GM12864 (cell line): ENCODE measurements around the gene RECK.

Experiments used
- DNase-seq: peaks from one replicate; pipeline ENCODE4 v3.0.0-alpha.2; 2011; ENCODE audit warnings: low read depth
- H3K4me3 ChIP-seq: 2 replicates; pipeline ENCODE4 v1.5.1; 2011; ENCODE audit warnings: mild to moderate bottlenecking, low read depth, low read length, control low read depth
- CTCF ChIP-seq: IDR thresholded peaks from 2 replicates; pipeline ENCODE4 v1.5.1; 2011; ENCODE audit warnings: low read depth, mild to moderate bottlenecking, moderate library complexity, low read length, control low read depth, inconsistent platforms; ENCODE audit errors: missing control alignments

RECK gene

GRCh38 chr9:36136894-36137391, 100.2 kb downstream of the RECK start:
- no peak for TF ChIP-seq CTCF
- H3K4me3 ChIP-seq, result peak overlapping the region; percentile 67
- no peak for DNase-seq

GRCh38 chr9:36137392-36138004, 100.8 kb downstream of the RECK start:
- H3K4me3 ChIP-seq, result peak overlapping the region; percentile 67
- TF ChIP-seq CTCF, result no peak
- DNase-seq, result no peak

GRCh38 chr9:36138496-36138895, 101.8 kb downstream of the RECK start:
- H3K4me3 ChIP-seq, result no peak overlapping the region
- DNase-seq, result no peak
- no peak for TF ChIP-seq CTCF

- DNase-seq, result no peak
- TF ChIP-seq CTCF, result no peak
- no peak overlapping the region for H3K4me3 ChIP-seq
Observed at GRCh38 chr9:36138901-36139300, 102.2 kb downstream of the RECK start.

- no peak overlapping the region for H3K4me3 ChIP-seq
- TF ChIP-seq CTCF, result no peak
- DNase-seq, result no peak
Observed at GRCh38 chr9:36140086-36141084, 103.7 kb downstream of the RECK start.

GRCh38 chr9:36141288-36141687, 104.6 kb downstream of the RECK start:
- DNase-seq, result no peak
- H3K4me3 ChIP-seq, result no peak overlapping the region
- no peak for TF ChIP-seq CTCF
